ENCODE measurements around the gene TSPY10.
"Not testable (repeated sequence)": the region's sequence is repeated elsewhere in the genome, so short reads cannot be mapped to it uniquely, and the experiment has no call there.

Gene TSPY10, protein sequence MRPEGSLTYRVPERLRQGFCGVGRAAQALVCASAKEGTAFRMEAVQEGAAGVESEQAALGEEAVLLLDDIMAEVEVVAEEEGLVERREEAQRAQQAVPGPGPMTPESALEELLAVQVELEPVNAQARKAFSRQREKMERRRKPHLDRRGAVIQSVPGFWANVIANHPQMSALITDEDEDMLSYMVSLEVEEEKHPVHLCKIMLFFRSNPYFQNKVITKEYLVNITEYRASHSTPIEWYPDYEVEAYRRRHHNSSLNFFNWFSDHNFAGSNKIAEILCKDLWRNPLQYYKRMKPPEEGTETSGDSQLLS

DNA sequence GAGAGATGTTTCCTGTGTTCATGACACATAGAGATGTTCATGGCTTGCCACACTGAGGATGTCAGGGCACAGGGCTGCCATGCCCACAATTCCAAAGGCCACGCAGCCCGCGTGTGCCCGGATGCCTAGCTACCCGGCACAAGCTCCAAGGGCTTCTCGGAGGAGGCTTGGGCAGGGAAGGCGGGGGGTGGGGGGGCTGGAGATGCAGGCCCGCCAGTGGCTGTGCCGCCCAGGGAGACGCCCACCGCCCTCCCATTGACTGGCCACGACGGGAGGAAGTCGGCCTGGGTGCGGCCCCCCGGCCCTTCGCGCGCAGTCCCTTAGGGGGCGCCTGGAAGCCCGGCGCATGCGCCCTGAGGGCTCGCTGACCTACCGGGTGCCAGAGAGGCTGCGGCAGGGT is at the start of gene TSPY10:
Gene TSPY10, plus strand, starts transcription at position 301 of the 400 bp plus-strand sequence. Its CDS starts 46 bp downstream, at position 347.
- DNase-seq (ENCODE audit: low read depth in 2 of 2) = not testable (repeated sequence)

DNA sequence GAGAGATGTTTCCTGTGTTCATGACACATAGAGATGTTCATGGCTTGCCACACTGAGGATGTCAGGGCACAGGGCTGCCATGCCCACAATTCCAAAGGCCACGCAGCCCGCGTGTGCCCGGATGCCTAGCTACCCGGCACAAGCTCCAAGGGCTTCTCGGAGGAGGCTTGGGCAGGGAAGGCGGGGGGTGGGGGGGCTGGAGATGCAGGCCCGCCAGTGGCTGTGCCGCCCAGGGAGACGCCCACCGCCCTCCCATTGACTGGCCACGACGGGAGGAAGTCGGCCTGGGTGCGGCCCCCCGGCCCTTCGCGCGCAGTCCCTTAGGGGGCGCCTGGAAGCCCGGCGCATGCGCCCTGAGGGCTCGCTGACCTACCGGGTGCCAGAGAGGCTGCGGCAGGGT is 40.7 kb upstream of the TSPY10 start, which contains the start of gene TSPY9:
Gene TSPY9, plus strand, starts transcription at position 301 of the 400 bp plus-strand sequence. Its CDS starts 46 bp downstream, at position 347.
- DNase-seq (ENCODE audit: low read depth in 2 of 2) = not testable (repeated sequence)

DNA sequence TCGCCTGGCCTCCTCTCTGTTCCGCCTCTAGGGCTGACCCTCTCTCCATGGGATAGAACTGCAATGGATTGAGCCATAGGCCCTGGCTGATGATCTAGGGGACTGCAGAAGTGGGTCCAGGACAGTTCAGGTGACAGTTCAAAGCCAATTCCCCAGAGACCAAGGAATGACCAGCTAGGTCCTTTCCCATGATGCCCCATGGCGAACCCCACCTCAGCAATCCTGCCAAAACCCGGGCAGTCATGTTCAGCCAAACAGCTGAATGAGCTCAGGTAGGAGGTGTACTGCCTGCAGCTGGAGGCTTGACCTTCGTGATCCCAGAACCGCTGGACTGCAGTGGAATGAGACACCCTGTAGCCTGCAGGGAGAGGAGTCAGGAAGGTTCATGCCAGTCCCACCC is 23.3 kb upstream of the TSPY10 start:
- not testable (repeated sequence) for DNase-seq (ENCODE audit: low read depth in 2 of 2)

DNA sequence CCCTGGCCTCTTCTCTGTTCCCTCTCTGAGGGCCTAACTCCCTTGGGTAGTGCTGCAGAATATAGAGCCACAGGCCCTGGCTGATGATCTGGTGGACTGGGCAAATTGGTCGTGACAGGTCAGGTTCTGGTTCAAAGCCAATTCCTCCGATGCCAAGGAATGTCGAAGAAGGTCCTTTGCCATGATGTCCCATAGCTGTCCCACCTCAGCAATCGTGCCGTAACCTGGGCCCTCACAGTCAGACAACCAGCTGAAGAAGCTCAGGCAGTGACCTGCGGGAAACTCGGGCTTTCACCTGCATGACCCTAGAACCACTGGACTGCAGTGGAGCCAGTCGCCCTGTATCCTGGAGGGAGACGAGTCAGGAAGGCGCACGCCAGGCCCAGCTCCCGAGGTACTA is 11.4 kb upstream of the TSPY10 start:
- DNase-seq (ENCODE audit: low read depth in 2 of 2) = not testable (repeated sequence)
